Cardiac fibroblast (primary cell): Measurements from ENCODE around the gene EPC1.

Source experiments
- DNase-seq, 2 donors: peaks; one replicate each; pipeline versions ENCODE4 v3.0.0 to v3.0.0-alpha.2; 2010; ENCODE audit warnings: low read depth in 2 of 2
- H3K4me3 ChIP-seq, 2 donors: replicated peaks in 1 of 2; 1 replicate in 1 of 2; 2 replicates in 1 of 2; pipeline ENCODE4 v1.5.1; 2011; ENCODE audit warnings: low read depth in 2 of 2, low read length in 2 of 2, mild to moderate bottlenecking in 2 of 2, moderate library complexity in 1 of 2
- TF ChIP-seq, protein P1 (sequence below): IDR thresholded peaks from one replicate; pipeline ENCODE4 v1.5.1; 2011; ENCODE audit warnings: low read depth, mild to moderate bottlenecking, low read length, inconsistent platforms

Gene EPC1

DNA sequence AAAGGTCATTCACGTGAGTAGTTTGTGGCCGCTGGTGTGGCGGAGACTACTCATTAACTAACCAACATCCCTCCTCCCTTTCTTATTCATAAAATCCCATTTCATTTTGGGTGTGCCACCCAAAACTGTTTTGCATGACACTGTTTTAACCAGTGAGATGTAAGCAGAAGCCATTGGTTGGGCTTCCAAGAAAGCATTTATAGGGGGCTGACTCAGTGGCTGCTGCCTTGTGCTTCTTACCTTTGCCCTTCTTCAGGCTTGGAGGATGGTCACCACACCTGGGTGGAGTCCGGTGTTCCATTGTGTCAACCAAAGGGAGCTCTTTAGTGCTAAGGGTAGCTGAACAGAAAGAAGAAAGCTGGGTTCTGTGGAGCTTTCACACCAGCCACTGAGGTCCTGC, 37.2 kb upstream of the EPC1 start:
- TF ChIP-seq, protein P1, sequence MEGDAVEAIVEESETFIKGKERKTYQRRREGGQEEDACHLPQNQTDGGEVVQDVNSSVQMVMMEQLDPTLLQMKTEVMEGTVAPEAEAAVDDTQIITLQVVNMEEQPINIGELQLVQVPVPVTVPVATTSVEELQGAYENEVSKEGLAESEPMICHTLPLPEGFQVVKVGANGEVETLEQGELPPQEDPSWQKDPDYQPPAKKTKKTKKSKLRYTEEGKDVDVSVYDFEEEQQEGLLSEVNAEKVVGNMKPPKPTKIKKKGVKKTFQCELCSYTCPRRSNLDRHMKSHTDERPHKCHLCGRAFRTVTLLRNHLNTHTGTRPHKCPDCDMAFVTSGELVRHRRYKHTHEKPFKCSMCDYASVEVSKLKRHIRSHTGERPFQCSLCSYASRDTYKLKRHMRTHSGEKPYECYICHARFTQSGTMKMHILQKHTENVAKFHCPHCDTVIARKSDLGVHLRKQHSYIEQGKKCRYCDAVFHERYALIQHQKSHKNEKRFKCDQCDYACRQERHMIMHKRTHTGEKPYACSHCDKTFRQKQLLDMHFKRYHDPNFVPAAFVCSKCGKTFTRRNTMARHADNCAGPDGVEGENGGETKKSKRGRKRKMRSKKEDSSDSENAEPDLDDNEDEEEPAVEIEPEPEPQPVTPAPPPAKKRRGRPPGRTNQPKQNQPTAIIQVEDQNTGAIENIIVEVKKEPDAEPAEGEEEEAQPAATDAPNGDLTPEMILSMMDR: no peak
- DNase-seq: no peak
- H3K4me3 ChIP-seq: no peak overlapping the region

DNA sequence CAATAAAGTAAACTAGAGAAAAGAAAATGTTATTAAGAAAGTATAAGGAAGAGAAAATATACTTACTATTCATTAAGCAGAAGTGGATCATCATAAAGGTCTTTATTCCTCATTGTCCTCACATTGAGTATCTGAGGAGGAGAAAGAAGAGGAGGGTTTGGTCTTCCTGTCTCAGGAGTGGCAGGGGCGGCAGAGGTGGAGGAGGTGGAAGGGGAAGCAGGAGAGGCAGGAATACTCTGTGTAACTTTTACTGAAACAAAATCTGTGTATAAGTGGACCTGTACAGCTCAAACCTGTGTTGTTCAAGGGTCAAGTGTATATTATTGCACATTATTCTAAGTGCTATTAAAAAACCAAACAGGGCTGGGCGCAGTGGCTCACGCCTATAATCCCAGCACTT, 34.2 kb upstream of the EPC1 start:
- TF ChIP-seq, protein P1: no peak
- DNase-seq: no peak
- H3K4me3 ChIP-seq: no peak overlapping the region

DNA sequence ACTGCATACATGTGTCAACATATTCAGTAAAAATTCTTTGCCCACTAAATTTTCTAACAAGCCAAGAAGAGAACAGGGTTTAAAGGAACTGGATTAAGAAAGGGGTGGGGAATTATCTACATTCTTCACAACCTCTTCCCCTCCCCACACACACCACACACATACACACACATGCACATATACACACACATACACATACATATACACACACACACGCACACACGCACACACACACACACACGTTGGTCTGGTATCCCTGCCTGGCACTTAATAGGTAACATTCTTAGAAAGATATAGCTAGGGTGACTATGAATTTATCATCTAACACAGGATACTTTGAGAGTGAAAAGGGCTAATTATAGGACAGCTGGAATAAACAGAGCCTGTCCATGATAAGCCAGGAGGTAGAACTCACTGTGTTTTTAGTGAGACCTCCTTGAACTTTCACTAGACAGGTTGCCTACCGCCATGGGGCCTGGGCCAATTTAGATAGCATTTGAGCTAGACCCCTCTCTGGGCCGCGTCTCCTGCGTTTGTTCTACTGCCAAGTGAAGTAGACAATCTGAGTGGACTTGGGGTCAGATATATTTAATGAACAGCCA, 33.1 kb upstream of the EPC1 start:
- H3K4me3 ChIP-seq: no peak overlapping the region
- TF ChIP-seq, protein P1: no peak
- no peak for DNase-seq

DNA sequence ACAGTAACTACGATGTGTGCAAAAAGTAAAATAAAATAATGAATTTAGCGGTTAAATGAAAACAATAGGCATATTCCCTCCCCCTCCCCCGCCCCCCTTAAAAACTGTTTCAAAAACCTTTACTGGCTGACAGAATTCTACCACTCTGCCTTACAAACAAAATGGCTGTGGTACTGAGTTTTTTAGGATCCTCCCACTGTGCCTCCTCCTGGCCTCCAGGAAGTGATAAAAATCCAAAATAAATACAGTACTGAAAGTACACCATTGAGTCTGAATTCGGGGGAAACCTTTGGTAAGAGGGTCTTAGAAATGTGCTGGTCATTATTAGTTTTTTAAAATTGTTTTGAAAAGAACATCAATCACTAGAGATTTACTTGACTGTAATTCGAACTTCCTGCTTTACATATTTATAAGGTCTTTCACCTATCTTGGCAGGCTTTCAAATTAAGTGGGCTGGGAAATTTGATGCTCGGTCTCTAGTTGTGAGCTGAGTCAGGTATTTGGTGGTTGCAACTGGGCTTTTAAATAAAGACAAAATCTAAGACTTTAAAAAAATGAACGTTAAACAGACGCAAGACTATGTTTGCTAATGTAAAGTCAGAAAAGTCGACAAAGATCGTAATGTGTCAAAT, 32.5 kb upstream of the EPC1 start:
- H3K4me3 ChIP-seq: peak overlapping the region; percentile 60 to 82
- DNase-seq: peak; percentile 76
- TF ChIP-seq, protein P1: no peak

DNA sequence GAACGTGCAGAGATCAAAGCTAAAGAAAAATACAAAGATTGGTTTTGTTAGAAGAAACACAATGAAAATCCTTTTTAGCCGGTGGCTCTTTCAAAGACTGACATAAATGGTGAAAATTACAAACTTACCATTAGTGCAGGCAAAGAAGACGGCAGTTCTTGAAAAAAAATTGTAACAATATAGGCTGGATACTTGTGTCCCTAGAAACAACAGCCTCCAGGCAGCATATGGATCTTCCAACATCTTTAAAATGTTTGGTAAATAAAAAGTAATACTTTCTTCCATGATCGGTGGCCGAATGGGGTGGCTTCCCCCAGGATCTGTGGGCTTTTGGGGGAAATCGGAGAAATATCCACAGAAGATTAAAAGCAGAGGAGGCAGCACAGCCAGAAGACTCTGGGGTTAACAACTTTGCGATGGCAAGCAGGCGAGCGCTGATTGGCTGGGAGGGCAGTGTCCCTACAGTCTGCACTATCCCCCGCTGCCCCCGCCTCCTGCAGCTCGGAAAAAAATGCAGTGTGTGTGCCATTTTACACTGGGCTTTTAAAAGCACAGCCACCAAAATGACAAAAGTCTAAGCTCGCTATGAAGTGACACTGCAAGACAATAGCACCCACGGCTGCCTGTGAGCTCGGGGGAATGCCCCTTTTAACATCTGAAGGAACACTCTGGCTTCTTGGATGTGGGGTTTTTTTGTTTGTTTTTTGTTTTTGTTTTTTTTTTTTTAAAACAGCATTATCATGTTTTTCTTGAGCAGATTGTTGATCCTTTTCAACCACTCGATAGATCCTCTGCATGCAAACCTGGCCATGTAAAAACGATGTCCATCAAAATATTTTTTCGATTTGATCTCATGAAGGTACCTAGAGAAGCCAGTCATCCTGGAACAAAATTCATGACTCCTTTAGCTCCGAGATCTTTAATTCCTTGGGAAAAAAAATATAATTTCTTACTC, 31.7 kb upstream of the EPC1 start:
- H3K4me3 ChIP-seq: peak overlapping the region; percentile 60 to 82
- peak; percentile 90 to 91 for DNase-seq
- TF ChIP-seq, protein P1: no peak

DNA sequence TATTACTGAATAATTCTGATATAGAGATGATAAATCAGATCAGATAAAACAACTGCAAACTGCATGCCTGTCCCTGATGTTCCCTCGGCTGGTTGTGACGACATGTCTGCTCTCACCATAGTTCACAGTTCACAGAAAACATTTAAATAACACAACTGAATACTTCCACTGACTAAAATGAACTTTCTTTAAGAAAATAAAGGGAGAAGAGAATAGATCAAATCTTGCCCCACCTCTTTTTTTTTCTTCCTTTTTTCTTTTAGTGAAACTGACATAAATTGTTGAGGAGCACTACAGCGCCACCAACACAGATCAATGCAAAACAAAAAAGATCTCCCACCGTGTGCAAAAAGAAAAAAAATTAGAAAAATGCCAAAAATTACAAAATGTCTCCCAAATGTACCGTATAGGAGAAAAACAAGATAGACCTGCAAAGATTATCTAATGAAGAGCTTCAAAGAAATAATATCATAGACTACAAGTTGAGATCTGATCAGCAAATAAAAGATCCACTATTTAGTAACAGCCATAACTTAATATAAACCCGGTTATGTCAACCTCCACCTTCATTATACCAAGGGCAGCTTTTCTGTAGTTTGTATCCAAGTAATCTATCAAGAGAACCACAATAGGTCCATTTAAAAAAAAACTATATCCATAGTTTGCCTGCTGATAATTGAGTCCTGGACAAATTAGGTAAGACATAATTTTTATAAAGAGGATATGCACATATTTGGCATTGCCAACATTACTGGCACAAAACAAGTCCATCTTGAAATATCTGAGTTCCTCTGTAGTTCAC, 30.7 kb upstream of the EPC1 start:
- TF ChIP-seq, protein P1: peak; percentile 42
- peak; percentile 58 to 67 for DNase-seq

More for the DNA sequence above, 30.7 kb upstream of the EPC1 start:
- H3K4me3 ChIP-seq: peak overlapping the region; percentile 60 to 82
